HEK293 (cell line): ENCODE data around the gene PCDH18.

Experiments used
- CTCF ChIA-PET: fragments of 350-600 bp; formaldehyde crosslinking; extraction: SDS; loops from one replicate; lab custom pipeline; 2021; ENCODE audit warnings: antibody characterized with exemption; lab: Yijun Ruan, JAX
- POLR2A ChIA-PET: fragments of 300-600 bp; formaldehyde crosslinking; extraction: SDS; loops from one replicate; lab custom pipeline; 2020; ENCODE audit warnings: antibody characterized with exemption, inconsistent platforms; lab: Yijun Ruan, JAX
- H3K27ac ChIP-seq: fragments of 200-500 bp; sonication (Bioruptor generic); 2 replicates; pipeline ENCODE4 v1.5.1; 2014; ENCODE audit warnings: low read depth, low read length, control low read depth, inconsistent platforms; ENCODE audit errors: extremely low read depth
- H3K36me3 ChIP-seq, 2 experiments: fragments of 200-500 bp in 1 of 2; sonication (Bioruptor generic) in 1 of 2; 1 replicate in 1 of 2; 2 replicates in 1 of 2; pipeline ENCODE4 v1.5.1; 2014 to 2017; ENCODE audit warnings: inconsistent platforms in 2 of 2, low read length in 2 of 2; ENCODE audit not compliant: control insufficient read depth in 2 of 2, insufficient read depth in 1 of 2
- H3K4me1 ChIP-seq: fragments of 200-500 bp; sonication (Bioruptor generic); 2 replicates; pipeline ENCODE4 v1.5.1; 2014; ENCODE audit warnings: mild to moderate bottlenecking, low read length, inconsistent platforms; ENCODE audit not compliant: control insufficient read depth, insufficient read depth
- H3K4me3 ChIP-seq: 2 replicates; pipeline ENCODE4 v1.5.1; 2011; ENCODE audit warnings: low read depth, mild to moderate bottlenecking, control low read depth, low read length, moderate library complexity
- H3K9me3 ChIP-seq: fragments of 200-500 bp; sonication (Bioruptor generic); 2 replicates; pipeline ENCODE4 v1.5.1; 2014; ENCODE audit warnings: low read depth, low read length, inconsistent platforms; ENCODE audit not compliant: control insufficient read depth, insufficient read depth
- GLIS2 ChIP-seq: fragments of 450-650 bp; formaldehyde crosslinking; IDR thresholded peaks from 2 replicates; pipeline ENCODE4 v1.5.1; 2016; ENCODE audit warnings: missing biosample characterization, missing genetic modification characterization
- INSM2 ChIP-seq: fragments of 450-650 bp; formaldehyde crosslinking; IDR thresholded peaks from 2 replicates; pipeline ENCODE4 v1.5.1; 2016; ENCODE audit warnings: missing biosample characterization, missing genetic modification characterization
- KLF10 ChIP-seq: fragments of 450-650 bp; IDR thresholded peaks from 2 replicates; pipeline ENCODE4 v1.5.1; 2018; ENCODE audit warnings: missing biosample characterization, mild to moderate bottlenecking, missing genetic modification characterization
- KLF8 ChIP-seq: fragments of 450-650 bp; formaldehyde crosslinking; IDR thresholded peaks from 2 replicates; pipeline ENCODE4 v1.5.1; 2016; ENCODE audit warnings: missing biosample characterization, missing genetic modification characterization
- SALL2 ChIP-seq: fragments of 450-650 bp; formaldehyde crosslinking; IDR thresholded peaks from 2 replicates; pipeline ENCODE4 v1.5.0; 2017; ENCODE audit warnings: missing biosample characterization, mild to moderate bottlenecking, missing genetic modification characterization, borderline replicate concordance
- SCRT2 ChIP-seq: fragments of 450-650 bp; formaldehyde crosslinking; IDR thresholded peaks from 2 replicates; pipeline ENCODE4 v1.5.1; 2016; ENCODE audit warnings: missing biosample characterization, missing genetic modification characterization
- SETDB1 ChIP-seq: IDR thresholded peaks from one replicate; pipeline ENCODE4 v1.6.1; 2017; ENCODE audit warnings: mild to moderate bottlenecking, low read length, moderate library complexity, mixed read lengths; ENCODE audit not compliant: insufficient read length
- ZBTB26 ChIP-seq: fragments of 450-650 bp; formaldehyde crosslinking; optimal IDR thresholded peaks from 2 replicates; pipeline ENCODE3; 2016; ENCODE audit warnings: missing biosample characterization, mild to moderate bottlenecking, missing genetic modification characterization
- ZBTB49 ChIP-seq: fragments of 450-650 bp; formaldehyde crosslinking; IDR thresholded peaks from 2 replicates; pipeline ENCODE4 v1.5.1; 2016; ENCODE audit warnings: missing biosample characterization, missing genetic modification characterization, low read depth
- ZBTB6 ChIP-seq: fragments of 450-650 bp; formaldehyde crosslinking; IDR thresholded peaks from 2 replicates; pipeline ENCODE4 v1.5.1; 2017; ENCODE audit warnings: missing biosample characterization, missing genetic modification characterization
- ZFP3 ChIP-seq: fragments of 450-650 bp; formaldehyde crosslinking; IDR thresholded peaks from 2 replicates; pipeline ENCODE4 v1.5.1; 2016; ENCODE audit warnings: low read depth, missing biosample characterization, missing genetic modification characterization
- ZNF10 ChIP-seq: fragments of 450-650 bp; formaldehyde crosslinking; IDR thresholded peaks from 2 replicates; pipeline ENCODE4 v1.5.1; 2017; ENCODE audit warnings: missing biosample characterization, missing genetic modification characterization
- ZNF112 ChIP-seq: fragments of 450-650 bp; formaldehyde crosslinking; IDR thresholded peaks from 2 replicates; pipeline ENCODE4 v1.5.0; 2017; ENCODE audit warnings: missing biosample characterization, missing genetic modification characterization
- ZNF423 ChIP-seq: fragments of 450-650 bp; formaldehyde crosslinking; IDR thresholded peaks from 2 replicates; pipeline ENCODE4 v1.5.1; 2016; ENCODE audit warnings: missing biosample characterization, missing genetic modification characterization
- ZNF610 ChIP-seq: fragments of 450-650 bp; formaldehyde crosslinking; IDR thresholded peaks from 2 replicates; pipeline ENCODE4 v1.5.1; 2016; ENCODE audit warnings: missing biosample characterization, missing genetic modification characterization, borderline replicate concordance
- ZNF677 ChIP-seq: fragments of 450-650 bp; IDR thresholded peaks from 2 replicates; pipeline ENCODE4 v1.5.0; 2018; ENCODE audit warnings: missing biosample characterization, mild to moderate bottlenecking, missing genetic modification characterization, moderate library complexity
- ZNF747 ChIP-seq: fragments of 450-650 bp; formaldehyde crosslinking; IDR thresholded peaks from 2 replicates; pipeline ENCODE4 v1.5.1; 2016; ENCODE audit warnings: missing biosample characterization, missing genetic modification characterization
- ZNF76 ChIP-seq: fragments of 450-650 bp; formaldehyde crosslinking; IDR thresholded peaks from 2 replicates; pipeline ENCODE4; 2016; ENCODE audit warnings: low read depth, missing biosample characterization, missing genetic modification characterization, borderline replicate concordance
- ZNF843 ChIP-seq: fragments of 450-650 bp; formaldehyde crosslinking; IDR thresholded peaks from 2 replicates; pipeline ENCODE4 v1.5.1; 2016; ENCODE audit warnings: missing biosample characterization, missing genetic modification characterization
- ZSCAN23 ChIP-seq: fragments of 450-650 bp; formaldehyde crosslinking; IDR thresholded peaks from 2 replicates; pipeline ENCODE4 v1.5.1; 2016; ENCODE audit warnings: missing biosample characterization, missing genetic modification characterization
- ZSCAN30 ChIP-seq: fragments of 450-650 bp; IDR thresholded peaks from 2 replicates; pipeline ENCODE4 v1.5.1; 2018; ENCODE audit warnings: missing biosample characterization, mild to moderate bottlenecking, missing genetic modification characterization, moderate library complexity
- ZXDB ChIP-seq: fragments of 450-650 bp; formaldehyde crosslinking; IDR thresholded peaks from 2 replicates; pipeline ENCODE4 v1.5.1; 2016; ENCODE audit warnings: missing biosample characterization, missing genetic modification characterization
- TF ChIP-seq, protein P1 (sequence below): sonication (generic); formaldehyde crosslinking; IDR thresholded peaks from 2 replicates; pipeline ENCODE4 v1.8.1; 2022; ENCODE audit warnings: mild to moderate bottlenecking, moderate library complexity, missing genetic modification reagents
- TF ChIP-seq, protein P2 (sequence below): fragments of 450-650 bp; formaldehyde crosslinking; IDR thresholded peaks from 2 replicates; pipeline ENCODE4 v1.5.1; 2016; ENCODE audit warnings: missing biosample characterization, missing genetic modification characterization
- TF ChIP-seq, protein P3 (sequence below): fragments of 450-650 bp; formaldehyde crosslinking; IDR thresholded peaks from 2 replicates; pipeline ENCODE4 v1.5.1; 2016; ENCODE audit warnings: missing biosample characterization, missing genetic modification characterization

The PCDH18 gene

GRCh38 chr4:137510557-137511265 lies 21.6 kb downstream of the PCDH18 start (continued):
- peak; percentile 81 for TF ChIP-seq INSM2 (tag by site-specific recombination)
- no peak for TF ChIP-seq ZNF76 (tag by site-specific recombination)
- TF ChIP-seq, all 188 proteins: peak for 44

DNA sequence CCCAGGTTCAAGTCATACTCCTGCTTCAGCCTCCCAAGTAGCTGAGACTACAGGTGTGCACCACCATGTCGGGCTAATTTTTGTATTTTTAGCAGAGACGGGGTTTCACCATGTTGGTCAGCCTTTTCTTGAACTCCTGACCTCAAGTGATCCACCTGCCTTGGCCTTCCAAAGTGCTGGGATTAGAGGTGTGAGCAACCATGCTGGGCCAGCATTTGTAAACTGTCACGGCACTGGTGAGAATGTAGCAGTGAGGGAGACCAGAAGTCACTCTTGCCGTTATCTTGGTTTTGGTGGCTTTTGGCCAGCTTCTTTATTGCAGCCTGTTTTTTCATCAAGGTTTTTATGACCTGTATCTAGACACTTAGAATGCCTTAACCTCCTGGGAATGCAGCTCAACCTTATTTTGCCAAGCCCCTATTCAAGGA lies 22.4 kb downstream of the PCDH18 start:
- peak overlapping the region; percentile 55; the same call in 1 of the 2 replicates for H3K27ac ChIP-seq
- H3K36me3 ChIP-seq = no peaks in the 10 kb centered on the region
- H3K4me1 ChIP-seq = peaks cover 4% of the 10 kb centered on the region
- no peak overlapping the region for H3K4me3 ChIP-seq
- CTCF ChIA-PET = no interaction called here
- no peaks in the 10 kb centered on the region for H3K9me3 ChIP-seq
- POLR2A ChIA-PET = no interaction called here
- no peak for TF ChIP-seq ZNF677
- TF ChIP-seq, protein P1, sequence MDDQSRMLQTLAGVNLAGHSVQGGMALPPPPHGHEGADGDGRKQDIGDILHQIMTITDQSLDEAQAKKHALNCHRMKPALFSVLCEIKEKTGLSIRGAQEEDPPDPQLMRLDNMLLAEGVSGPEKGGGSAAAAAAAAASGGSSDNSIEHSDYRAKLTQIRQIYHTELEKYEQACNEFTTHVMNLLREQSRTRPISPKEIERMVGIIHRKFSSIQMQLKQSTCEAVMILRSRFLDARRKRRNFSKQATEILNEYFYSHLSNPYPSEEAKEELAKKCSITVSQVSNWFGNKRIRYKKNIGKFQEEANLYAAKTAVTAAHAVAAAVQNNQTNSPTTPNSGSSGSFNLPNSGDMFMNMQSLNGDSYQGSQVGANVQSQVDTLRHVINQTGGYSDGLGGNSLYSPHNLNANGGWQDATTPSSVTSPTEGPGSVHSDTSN (CRISPR knock-in tag) = no peak
- TF ChIP-seq ZSCAN23 (tag by site-specific recombination) = no peak
- TF ChIP-seq ZBTB49 (tag by site-specific recombination) = no peak
- TF ChIP-seq ZNF112 (tag by site-specific recombination) = no peak
- no peak for TF ChIP-seq ZBTB6
- peak; percentile 86 for TF ChIP-seq KLF10 (tag by site-specific recombination)
- TF ChIP-seq, protein P2, sequence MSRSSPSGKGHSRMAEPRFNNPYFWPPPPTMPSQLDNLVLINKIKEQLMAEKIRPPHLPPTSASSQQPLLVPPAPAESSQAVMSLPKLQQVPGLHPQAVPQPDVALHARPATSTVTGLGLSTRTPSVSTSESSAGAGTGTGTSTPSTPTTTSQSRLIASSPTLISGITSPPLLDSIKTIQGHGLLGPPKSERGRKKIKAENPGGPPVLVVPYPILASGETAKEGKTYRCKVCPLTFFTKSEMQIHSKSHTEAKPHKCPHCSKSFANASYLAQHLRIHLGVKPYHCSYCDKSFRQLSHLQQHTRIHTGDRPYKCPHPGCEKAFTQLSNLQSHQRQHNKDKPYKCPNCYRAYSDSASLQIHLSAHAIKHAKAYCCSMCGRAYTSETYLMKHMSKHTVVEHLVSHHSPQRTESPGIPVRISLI = no peak
- no peak for TF ChIP-seq ZNF423 (tag by site-specific recombination)
- TF ChIP-seq, protein P3, sequence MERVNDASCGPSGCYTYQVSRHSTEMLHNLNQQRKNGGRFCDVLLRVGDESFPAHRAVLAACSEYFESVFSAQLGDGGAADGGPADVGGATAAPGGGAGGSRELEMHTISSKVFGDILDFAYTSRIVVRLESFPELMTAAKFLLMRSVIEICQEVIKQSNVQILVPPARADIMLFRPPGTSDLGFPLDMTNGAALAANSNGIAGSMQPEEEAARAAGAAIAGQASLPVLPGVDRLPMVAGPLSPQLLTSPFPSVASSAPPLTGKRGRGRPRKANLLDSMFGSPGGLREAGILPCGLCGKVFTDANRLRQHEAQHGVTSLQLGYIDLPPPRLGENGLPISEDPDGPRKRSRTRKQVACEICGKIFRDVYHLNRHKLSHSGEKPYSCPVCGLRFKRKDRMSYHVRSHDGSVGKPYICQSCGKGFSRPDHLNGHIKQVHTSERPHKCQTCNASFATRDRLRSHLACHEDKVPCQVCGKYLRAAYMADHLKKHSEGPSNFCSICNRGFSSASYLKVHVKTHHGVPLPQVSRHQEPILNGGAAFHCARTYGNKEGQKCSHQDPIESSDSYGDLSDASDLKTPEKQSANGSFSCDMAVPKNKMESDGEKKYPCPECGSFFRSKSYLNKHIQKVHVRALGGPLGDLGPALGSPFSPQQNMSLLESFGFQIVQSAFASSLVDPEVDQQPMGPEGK (tag by site-specific recombination) = no peak
- TF ChIP-seq GLIS2 (tag by site-specific recombination) = no peak
- no peak for TF ChIP-seq ZNF76 (tag by site-specific recombination)
- no peak for TF ChIP-seq ZNF610 (tag by site-specific recombination)
- TF ChIP-seq ZSCAN30 (tag by site-specific recombination) = peak; percentile 71; the same call in 1 of the 2 replicates
- peak; percentile 68 for TF ChIP-seq ZXDB
- no peak for TF ChIP-seq ZBTB26 (tag by site-specific recombination)
- 0 out of 2 replicates have a peak, but pooled peaks have one; percentile 17 for TF ChIP-seq KLF8 (tag by site-specific recombination)
- peak; percentile 56 for TF ChIP-seq SETDB1
- no peak for TF ChIP-seq ZNF10 (tag by site-specific recombination)
- TF ChIP-seq SCRT2 = 0 out of 2 replicates have a peak, but pooled peaks have one; percentile 11
- TF ChIP-seq SALL2 (tag by site-specific recombination) = no peak
- peak; percentile 80 for TF ChIP-seq ZNF843 (tag by site-specific recombination)
- TF ChIP-seq ZFP3 (tag by site-specific recombination) = no peak
- no peak for TF ChIP-seq ZNF747
